ENCODE data around the gene LRRC36.
"Not testable (repeated sequence)": the region's sequence is repeated elsewhere in the genome, so short reads cannot be mapped to it uniquely, and the experiment has no call there.

LRRC36 gene

GRCh38 chr16:67345401-67345800 is 18.8 kb downstream of the LRRC36 start:
- DNase-seq: no peak

DNA sequence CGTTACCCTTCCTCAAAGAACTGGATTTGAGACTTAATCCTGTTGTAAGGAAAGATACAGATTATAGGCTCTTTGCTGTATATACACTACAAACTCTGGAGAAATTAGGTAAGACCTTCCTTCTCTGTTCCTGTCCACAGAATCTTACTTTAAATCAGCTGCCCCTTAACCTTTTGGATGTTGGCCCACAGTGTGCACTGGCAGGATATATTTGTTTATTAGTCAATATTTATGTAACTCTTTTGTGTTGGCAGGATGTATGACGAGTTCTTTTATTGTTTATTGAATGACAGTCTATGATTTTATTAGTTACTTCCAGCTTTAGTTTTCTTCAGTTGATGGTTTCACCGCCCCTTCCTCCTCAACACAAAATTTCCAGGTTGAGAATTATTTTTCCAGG is 19.7 kb downstream of the LRRC36 start:
- no peak for DNase-seq

DNA sequence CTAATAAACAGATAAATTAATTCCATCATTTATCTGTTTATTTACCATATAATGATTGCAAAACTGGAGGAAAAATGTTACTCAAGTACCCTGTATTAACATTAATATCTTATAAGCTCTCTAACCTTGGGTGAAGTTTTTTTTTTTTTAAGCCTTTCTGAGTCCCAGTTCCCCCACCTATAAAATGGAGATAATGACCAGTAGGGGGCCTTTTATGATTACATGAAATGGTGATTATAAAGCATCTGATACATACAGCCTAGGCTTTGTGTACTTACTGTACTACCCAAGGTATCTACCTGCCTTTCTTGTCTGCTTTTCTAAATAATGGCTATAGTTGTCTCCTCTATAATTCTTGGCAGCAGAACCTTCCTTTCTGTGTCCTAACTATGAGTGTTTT is 22.6 kb downstream of the LRRC36 start:
- DNase-seq: no peak

- no peak for DNase-seq
Measured at GRCh38 chr16:67350324-67350723, 23.7 kb downstream of the LRRC36 start.

DNA sequence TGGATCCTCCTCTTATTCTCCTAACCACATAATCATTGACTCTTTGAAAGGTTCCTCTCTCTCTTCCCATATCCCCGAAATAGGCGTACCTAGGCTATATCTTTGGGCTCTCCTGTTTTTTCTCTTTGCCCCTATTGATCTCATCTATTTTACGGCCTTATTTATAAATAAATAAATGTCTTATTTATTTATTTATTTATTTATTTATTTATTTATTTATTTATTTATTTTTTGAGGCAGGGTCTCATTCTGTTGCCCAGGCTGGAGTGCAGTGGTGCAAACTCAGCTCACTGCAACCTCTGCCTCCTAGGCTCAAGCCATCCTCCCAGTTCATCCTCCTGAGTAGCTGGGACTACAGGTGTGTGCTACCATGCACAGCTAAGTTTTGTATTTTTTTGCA is 25.8 kb downstream of the LRRC36 start:
- DNase-seq: not testable (repeated sequence)

DNA sequence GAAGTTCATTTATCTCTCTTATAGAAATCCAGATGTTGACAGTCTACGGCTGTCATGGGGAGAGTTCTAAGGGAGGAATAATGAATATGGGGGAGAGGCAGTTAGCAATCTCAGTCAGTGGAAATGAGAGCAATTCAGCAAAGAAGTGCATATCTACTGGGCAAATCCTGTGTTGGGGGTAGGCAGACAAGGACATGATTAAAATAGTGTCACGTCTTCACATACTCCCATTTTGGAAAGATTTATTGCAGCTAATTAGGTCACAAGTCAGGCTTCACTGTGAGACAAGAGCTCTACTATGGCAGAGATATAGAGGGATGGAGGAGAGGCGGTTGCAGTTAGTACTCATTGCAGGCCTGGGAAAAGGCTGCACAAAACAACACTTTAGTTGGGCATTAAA is 29.8 kb downstream of the LRRC36 start:
- no peak for DNase-seq

DNA sequence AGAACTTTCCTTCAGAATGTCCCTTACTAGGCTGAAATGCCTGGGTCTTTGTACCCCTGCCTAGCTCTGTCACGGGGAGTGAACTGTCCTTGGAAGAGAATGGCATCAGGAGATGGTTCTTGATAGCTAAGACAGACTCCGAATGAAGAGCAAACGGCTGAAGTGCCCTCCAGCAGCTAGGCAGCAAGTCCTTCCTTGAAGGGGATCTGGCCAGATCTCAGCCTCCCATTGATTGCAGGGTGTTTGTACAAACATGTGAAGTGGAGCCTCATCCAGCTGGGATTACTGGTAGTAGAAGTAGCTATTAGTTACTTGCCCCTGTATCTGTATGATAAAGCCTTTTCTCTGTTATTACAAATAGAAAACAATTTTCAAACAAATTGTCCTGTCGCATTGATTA is 30.9 kb downstream of the LRRC36 start:
- DNase-seq: no peak

DNA sequence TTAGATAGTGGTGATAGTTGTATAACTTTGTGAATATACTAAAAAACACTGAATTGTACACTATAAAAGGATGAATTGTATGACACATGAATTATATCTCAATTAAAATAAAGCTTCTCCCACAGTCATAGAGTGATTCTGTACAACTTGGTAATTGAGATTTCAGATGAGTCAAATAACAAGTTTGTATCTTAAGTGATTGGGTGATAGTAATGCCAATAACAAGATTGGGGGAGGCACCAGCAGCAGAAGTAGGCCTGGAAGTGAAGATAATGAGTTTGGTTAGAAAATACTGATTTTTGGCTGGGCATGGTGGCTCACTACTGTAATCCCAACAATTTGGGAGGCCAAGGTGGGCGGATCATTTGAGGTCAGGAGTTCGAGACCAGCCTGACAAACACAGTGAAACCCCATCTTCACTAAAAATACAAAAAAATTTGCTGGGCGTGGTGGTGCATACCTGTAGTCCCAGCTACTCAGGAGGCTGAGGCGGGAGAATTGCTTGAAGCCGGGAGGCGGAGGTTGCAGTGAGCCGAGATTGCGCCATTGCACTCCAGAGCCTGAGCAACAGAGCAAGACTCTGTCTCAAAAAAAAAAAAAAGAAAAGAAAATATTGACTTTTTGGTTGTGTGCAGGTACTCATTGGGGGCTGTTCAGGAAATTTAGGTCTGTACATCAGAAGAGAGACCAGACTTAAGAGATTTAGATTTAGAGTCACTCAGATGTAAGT is 33.1 kb downstream of the LRRC36 start:
- not testable (repeated sequence) for DNase-seq

DNA sequence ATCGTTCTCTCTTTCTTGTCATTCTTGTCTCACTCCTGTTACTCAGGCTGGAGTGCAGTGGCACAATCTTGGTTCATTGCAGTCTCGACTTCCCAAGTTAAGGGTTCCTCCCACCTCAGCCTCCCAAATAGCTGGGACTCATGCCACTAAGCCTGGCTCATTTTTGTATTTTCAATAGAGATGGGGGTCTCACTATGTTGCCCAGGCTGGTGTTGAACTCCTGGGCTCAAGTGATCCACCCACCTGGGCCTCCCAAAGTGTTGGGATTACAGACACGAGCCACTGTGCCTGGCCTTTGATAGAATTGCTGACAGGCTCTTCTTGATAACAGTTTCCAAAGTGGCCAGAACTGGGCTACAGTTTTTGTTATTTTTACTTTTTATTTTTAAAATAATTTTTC is 34.4 kb downstream of the LRRC36 start:
- no peak for DNase-seq

DNA sequence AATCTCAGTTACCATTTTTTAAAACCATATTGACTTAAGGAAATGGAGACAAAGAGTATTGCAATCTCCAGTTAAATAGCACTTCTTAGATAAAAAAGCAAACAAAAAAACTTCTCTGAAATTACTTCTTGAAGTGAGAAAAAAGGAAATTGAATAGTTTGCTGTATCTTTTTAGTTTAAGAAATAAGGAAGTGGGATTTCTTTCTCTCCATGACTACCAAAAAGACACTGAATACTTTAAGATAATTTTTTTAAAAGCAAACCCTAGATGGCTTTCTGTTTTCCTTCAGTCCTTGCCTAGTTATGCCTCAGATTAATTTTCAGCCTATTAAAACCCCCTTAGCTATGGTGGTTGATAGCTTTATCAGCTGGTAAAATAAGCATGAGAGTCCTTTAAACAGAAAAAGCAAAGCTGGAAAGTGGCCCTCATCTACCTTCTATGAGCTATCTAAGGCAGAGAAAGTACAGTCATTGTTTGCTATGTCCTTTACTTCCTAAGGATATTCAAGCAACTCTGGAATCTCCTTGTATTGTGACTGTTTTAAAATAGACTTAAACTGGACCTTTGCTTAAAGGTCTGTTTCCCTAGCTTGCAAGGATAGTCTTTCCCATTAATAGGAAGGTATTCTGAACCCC is 38.1 kb downstream of the LRRC36 start:
- DNase-seq: no peak

DNA sequence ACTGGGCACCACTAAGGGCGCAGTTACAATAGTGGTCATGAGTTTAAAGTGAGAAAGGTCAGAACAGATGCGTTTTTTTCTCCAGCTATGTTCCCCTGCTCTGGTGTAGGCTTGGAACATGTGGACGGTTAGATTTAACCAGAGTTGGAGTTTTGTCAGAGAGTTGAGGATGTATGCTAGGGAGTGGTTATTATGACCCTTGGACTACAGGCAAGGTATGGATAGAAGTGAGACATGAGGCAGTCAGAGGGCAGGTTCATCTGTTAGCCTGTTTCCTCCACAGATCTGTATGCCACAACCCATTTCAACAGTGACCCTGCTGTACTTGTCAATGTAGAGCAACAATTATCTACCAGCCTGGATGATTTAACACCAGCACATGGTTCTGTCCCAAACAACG is 44.0 kb downstream of the LRRC36 start:
- no peak for DNase-seq

DNA sequence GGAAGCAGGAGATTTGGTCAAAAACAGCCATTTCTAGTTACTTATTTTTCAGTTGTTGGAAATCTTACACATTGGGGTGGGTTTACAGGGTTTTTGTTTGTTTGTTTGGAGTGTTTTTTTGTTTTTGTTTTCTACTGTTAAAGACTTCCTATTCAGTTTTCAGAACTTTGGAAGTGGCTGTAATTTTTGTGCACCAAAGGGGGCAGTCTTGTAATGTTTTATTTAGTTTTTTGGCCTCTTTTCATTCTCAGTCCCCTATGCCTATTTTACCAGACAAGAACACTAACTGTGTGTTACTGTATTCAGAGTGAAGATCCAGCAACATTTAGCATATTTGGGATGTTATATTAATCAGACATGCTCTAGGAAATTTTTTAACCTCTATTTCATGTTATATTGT is 46.0 kb downstream of the LRRC36 start:
- DNase-seq: no peak

DNA sequence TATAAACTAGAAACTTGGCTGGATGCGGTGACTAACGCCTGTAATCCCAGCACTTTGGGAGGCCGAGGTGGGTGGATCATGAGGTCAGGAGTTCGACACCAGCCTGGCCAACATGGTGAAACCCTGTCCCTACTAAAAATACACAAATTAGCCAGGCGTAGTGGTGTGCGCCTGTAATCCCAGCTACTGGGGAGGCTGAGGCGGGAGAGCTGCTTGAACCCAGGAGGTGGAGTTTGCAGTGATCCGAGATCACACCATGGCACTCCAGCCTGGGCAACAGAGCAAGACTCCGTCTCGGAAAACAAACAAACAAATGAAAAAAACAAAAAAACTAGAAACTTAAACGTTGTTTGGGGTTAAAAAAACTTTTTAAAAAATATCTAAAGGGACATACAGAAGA is 49.4 kb downstream of the LRRC36 start:
- not testable (repeated sequence) for DNase-seq

GRCh38 chr16:67378642-67379041 is 52.0 kb downstream of the LRRC36 start:
- DNase-seq: no peak

DNA sequence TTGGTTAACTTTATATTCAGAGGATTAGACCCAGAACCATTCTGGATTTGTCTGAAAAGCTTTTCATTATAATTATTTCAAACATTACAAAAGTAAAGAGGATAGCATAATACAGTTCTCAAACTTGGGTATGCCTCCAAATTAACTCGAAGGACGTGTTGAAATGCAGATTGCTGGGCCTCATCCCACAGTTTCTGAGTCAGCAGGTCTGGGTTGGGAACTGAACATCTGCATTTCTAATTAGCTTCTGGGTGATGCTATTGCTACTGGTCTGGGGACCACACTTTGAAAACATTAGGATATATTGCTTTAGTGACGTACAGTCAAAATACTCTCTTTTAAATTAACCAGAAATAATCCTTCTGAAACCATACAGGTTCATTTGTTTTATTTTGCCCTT is 56.7 kb downstream of the LRRC36 start:
- no peak for DNase-seq

GRCh38 chr16:67384778-67385510 is 58.3 kb downstream of the LRRC36 start:
- no peak for DNase-seq

- no peak for DNase-seq
Measured at GRCh38 chr16:67386861-67387455, 60.3 kb downstream of the LRRC36 start.

DNA sequence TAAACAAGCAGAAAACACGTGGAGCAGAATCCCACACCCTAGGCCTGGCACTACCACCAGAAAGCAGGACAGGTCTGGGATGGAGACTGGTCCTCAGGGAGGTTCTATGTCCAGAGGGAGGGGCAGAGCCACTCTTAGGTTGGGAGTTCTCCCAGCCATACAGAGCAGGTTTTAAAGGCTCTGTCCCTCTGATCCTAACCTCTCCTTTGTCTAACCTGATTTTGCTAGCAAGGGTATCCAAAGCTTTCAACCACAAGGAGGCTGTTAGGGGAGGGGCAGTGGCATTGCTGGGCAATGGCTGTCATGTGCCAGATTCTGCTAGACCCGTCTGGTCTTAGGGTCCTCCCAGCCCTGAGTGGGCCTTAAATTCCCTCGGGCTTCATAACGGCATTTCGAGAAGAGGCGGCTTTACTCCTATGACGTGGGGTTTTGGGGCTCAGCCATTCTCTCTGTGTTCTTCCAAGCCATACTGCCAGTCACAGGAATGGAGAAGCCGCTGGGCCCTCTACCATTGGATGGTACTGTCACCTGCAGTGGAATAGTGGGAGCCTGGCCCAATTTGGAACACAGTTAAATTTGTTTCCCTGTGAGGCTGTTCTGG is 61.0 kb downstream of the LRRC36 start:
- DNase-seq: no peak

- DNase-seq: no peak
Measured at GRCh38 chr16:67388191-67388590, 61.6 kb downstream of the LRRC36 start.

- no peak for DNase-seq
Measured at GRCh38 chr16:67388591-67388990, 62.0 kb downstream of the LRRC36 start.

DNA sequence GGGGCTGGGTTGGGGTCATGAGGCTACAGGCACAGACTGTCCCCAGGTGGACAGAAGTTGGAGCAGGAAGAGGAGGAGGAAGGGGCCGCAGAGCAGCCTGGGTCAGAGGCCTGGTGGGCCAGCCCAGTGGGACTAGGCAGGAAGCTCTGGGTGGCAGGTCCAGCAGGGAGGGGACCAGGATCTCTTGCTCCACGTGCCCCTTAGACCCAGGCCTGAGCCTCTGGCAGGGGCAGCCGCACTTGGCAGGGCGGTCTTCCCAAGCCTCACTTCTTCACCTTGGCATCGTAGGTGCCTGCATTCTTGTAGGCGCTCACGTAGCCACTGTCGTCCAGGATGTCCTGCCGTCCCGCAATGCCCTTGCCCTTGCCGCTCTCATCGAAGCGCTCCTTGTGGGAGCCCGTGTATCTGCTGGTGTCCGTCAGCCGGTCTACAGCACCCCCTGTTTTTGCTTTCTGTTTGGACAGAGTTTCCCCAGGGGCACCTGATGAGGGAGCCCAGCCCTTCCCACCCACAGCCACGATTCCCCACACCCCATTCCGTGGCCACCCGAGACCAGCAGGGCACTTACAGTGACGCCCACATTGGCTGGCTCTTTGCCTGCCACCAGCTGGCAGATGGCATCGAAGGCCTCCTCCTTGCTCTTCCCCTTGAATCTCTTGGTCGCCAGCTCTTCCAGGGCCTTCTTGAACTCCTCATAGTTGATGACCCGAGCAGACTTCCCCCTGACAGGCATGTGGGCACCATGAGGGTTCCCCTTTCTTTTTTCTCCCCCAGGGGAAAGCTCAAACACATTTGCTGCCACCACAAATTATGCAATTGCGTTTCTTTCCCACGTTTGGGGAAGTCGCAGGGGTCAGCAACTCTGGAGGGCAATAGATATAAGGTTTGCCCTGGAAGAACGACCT is 63.5 kb downstream of the LRRC36 start:
- no peak for DNase-seq

DNA sequence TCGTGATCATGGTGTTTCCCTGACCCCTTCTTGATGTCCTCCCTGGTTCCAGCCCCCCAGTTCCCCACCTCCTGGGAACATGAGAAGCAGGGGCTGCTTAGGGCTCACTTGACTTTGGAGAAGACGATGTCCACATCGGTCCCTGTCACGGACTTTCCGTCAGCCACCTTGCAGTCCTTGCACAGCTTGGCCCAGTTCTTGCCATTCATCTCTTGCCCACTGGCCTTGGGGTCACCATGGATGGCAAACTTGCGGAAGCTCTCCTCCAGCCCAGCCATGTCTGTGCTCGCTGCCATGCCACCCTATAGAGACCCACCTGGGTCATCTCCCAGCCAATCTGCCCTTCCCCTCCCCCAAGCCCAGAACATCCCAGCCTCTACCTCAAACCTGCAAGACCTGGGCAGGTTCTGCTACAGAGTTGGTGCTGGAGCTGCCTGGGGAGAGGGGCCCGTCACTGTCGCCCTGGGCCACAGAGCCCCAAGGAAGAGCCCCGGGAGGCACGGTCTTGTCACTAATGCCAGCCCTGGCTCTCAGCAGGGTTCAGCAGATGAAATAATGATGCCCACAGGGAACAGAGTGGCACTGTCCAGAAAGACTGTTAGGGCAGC is 64.3 kb downstream of the LRRC36 start:
- DNase-seq: no peak

Measured in stimulated activated CD4-positive, alpha-beta T cell treated with anti-CD3 and anti-CD28 coated beads, Interleukin-4, amount 100 ng/mL, for 24 hours (primary cell).